Osteocyte (in vitro differentiated cells): ENCODE data around the gene HSFX4. TPM values are rescaled to one million over a fixed set of nuclear protein-coding genes. Genes with fewer than 3 reads are reported as not detected.

Experiments used
- DNase-seq: peaks from one replicate; pipeline ENCODE4 v3.0.0; 2021; ENCODE audit warnings: mixed read lengths; ENCODE audit not compliant: unreplicated experiment; ENCODE audit errors: extremely low spot score
- H3K27ac Mint-ChIP-seq: one replicate; pipeline ENCODE4 v1.8.0; 2021; ENCODE audit warnings: mild to moderate bottlenecking, mixed read lengths; ENCODE audit not compliant: unreplicated experiment
- H3K27me3 Mint-ChIP-seq: one replicate; pipeline ENCODE4 v1.8.0; 2021; ENCODE audit warnings: mixed read lengths; ENCODE audit not compliant: unreplicated experiment
- H3K36me3 Mint-ChIP-seq: one replicate; pipeline ENCODE4 v1.8.0; 2021; ENCODE audit warnings: mixed read lengths; ENCODE audit not compliant: unreplicated experiment
- H3K4me1 Mint-ChIP-seq: one replicate; pipeline ENCODE4 v1.8.0; 2021; ENCODE audit warnings: mixed read lengths; ENCODE audit not compliant: unreplicated experiment
- H3K4me3 Mint-ChIP-seq: one replicate; pipeline ENCODE4 v1.8.0; 2021; ENCODE audit warnings: mild to moderate bottlenecking, moderate library complexity, mixed read lengths; ENCODE audit not compliant: unreplicated experiment
- H3K9me3 Mint-ChIP-seq: one replicate; pipeline ENCODE4 v1.8.0; 2021; ENCODE audit warnings: mixed read lengths; ENCODE audit not compliant: unreplicated experiment
- total RNA-seq: library from RNA; stranded (reverse); gene quantifications from 2 replicates; pipeline ENCODE4 v1.2.1, GENCODE V29; 2021
- TF ChIP-seq, protein P1 (sequence below): fragments of 200-600 bp; sonication (generic); IDR thresholded peaks from 2 replicates; pipeline ENCODE4 v1.5.0; 2021; ENCODE audit warnings: antibody characterized with exemption, mild to moderate bottlenecking, moderate library complexity

The HSFX4 gene
- total RNA-seq, 1 donor from 2014 or later = not detected

- H3K27me3 Mint-ChIP-seq = no peaks in the 10 kb centered on the region
- peaks cover 7% of the 10 kb centered on the region for H3K36me3 Mint-ChIP-seq
- no peak for DNase-seq
- H3K9me3 Mint-ChIP-seq = no peaks in the 10 kb centered on the region
- H3K4me1 Mint-ChIP-seq = peaks cover 33% of the 10 kb centered on the region
- TF ChIP-seq, protein P1, sequence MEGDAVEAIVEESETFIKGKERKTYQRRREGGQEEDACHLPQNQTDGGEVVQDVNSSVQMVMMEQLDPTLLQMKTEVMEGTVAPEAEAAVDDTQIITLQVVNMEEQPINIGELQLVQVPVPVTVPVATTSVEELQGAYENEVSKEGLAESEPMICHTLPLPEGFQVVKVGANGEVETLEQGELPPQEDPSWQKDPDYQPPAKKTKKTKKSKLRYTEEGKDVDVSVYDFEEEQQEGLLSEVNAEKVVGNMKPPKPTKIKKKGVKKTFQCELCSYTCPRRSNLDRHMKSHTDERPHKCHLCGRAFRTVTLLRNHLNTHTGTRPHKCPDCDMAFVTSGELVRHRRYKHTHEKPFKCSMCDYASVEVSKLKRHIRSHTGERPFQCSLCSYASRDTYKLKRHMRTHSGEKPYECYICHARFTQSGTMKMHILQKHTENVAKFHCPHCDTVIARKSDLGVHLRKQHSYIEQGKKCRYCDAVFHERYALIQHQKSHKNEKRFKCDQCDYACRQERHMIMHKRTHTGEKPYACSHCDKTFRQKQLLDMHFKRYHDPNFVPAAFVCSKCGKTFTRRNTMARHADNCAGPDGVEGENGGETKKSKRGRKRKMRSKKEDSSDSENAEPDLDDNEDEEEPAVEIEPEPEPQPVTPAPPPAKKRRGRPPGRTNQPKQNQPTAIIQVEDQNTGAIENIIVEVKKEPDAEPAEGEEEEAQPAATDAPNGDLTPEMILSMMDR = peak; percentile 80
- peak overlapping the region; percentile 52 for H3K4me3 Mint-ChIP-seq
- peak overlapping the region; percentile 32 for H3K27ac Mint-ChIP-seq
Observed at GRCh38 chrX:149962859-149963757, 33.7 kb downstream of the HSFX4 start.

- DNase-seq = no peak
- Mint-ChIP-seq H3K27me3 (no peaks in the 10 kb centered on the region), H3K4me1 (peaks cover 43% of the 10 kb centered on the region), H3K9me3 (peaks cover 5% of the 10 kb centered on the region), H3K36me3 (peaks cover 4% of the 10 kb centered on the region), H3K4me3 (no peak overlapping the region), H3K27ac (no peak overlapping the region)
- TF ChIP-seq, protein P1 = no peak
Observed at GRCh38 chrX:149979126-149979644, 49.8 kb downstream of the HSFX4 start.

Other genes starting within 250 kb of the HSFX4 start
- not detected in 2 replicates for gene MAGEA11, start 217.5 kb upstream of the HSFX4 start, total RNA-seq
- gene HSFX1, start 155.5 kb upstream of the HSFX4 start, total RNA-seq = 1.6 and 2.1 TPM in 2 replicates
- gene MAGEA9, start 147.6 kb upstream of the HSFX4 start, total RNA-seq = not detected in 2 replicates
- not detected in 2 replicates for gene MAGEA8, start 48.4 kb upstream of the HSFX4 start, total RNA-seq
- gene EOLA2, start 8.9 kb downstream of the HSFX4 start, total RNA-seq = 34.5 and 39.3 TPM in 2 replicates